Left ventricle myocardium inferior (tissue), 1 donor: ENCODE measurements around the gene UBL3. TPM values are rescaled to one million over a fixed set of nuclear protein-coding genes. Genes with fewer than 3 reads are reported as not detected.

Experiments used
- DNase-seq: peaks from one replicate; pipeline ENCODE4 v3.0.0-alpha.2; 2020
- H3K27ac ChIP-seq: fragments of 200-600 bp; replicated peaks from 2 replicates; pipeline ENCODE4 v1.8.0; 2021
- H3K27me3 ChIP-seq: fragments of 200-600 bp; 2 replicates; pipeline ENCODE4 v1.8.0; 2021; ENCODE audit warnings: low read depth
- H3K36me3 ChIP-seq: fragments of 200-600 bp; 2 replicates; pipeline ENCODE4 v1.8.0; 2021
- H3K4me1 ChIP-seq: fragments of 200-600 bp; 2 replicates; pipeline ENCODE4 v1.8.0; 2021
- H3K4me3 ChIP-seq: fragments of 200-600 bp; 2 replicates; pipeline ENCODE4 v1.8.0; 2021; ENCODE audit warnings: mild to moderate bottlenecking, moderate library complexity
- H3K9me3 ChIP-seq: fragments of 200-600 bp; replicated peaks from 2 replicates; pipeline ENCODE4 v1.8.0; 2021
- CTCF ChIP-seq: fragments of 200-600 bp; IDR thresholded peaks from 2 replicates; pipeline ENCODE4 v1.8.0; 2021; ENCODE audit warnings: antibody characterized with exemption, mild to moderate bottlenecking, borderline replicate concordance
- intact Hi-C: fragments of 100-400 bp; cut with micrococcal nuclease; formaldehyde crosslinking; loops from one replicate; pipeline ENCODE4 v1.11.0; 2022
- long read RNA-seq: library from polyadenylated mRNA; unstranded; transcript quantifications from one replicate; pipeline ENCODE4 v2.0.0, GENCODE V29; 2021
- total RNA-seq: library from RNA; stranded (reverse); fragmentation: NEBNext Ultra II Directional; extraction: Animal tissue kit (Norgen Biotek cat#: 25700); gene quantifications from one replicate; pipeline ENCODE4 v1.2.1, GENCODE V29; 2021
- donor health status: DM: no; HTN: yes; CAD: no; lungs with severe emphysema.

UBL3 gene
- total RNA-seq = 25.2 TPM
- long read RNA-seq, full-length matches to known transcripts = 86 of 90 reads
- long read RNA-seq, partial matches to known transcripts = 1 of 90 reads
- long read RNA-seq, other reads (novel, unspliced or antisense) = 3 of 90 reads

DNA sequence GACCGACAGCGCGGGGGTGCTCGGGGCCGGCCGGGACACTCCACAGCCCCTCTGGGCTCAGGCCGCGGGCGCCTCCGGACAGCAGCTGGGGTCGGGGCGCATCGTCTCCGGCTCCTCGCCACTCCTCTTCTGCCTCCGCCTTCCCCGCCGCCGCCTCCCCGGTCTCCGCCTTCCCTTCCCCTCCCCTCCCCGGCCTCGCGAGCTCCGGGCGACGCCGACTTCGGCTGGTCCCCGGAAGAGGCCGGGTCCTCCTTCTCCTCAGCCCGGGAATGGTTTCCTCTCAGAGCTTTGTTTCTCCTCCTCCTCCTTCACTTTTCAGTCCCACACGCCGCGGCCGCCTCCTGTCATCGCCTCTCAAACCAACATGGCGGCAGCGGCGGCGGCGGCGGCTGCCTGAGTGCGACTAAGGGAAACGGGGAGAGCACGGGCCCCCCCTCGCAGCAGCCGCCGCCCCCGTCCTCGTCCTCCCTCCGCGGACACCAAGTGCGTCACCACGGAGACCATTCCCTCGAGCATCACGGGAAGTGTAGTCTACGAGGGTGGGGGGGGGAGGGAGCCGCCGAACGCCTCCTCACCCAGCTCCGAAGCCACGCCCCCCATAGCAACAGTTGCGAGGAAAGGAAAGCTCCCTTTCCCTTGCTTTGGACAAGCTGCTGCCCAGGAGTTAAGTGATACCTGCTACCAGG lies at the start of gene UBL3:
TSS of gene UBL3 (minus strand) at position 405 of the 686 bp plus-strand sequence. CDS start 1,079 bp downstream, outside the sequence.
- peak within 1 kb of the TSS; percentile 83 for H3K4me3 ChIP-seq
- H3K36me3 ChIP-seq = no peaks in the 10 kb centered on the region
- H3K27me3 ChIP-seq = no peaks in the 10 kb centered on the region
- intact Hi-C loops = no loop called here
- H3K9me3 ChIP-seq = no peaks in the 10 kb centered on the region
- no peak for TF ChIP-seq CTCF
- H3K27ac ChIP-seq = peak within 1 kb of the TSS; percentile 98
- peaks cover 49% of the 10 kb centered on the region for H3K4me1 ChIP-seq
- peak; percentile 96 for DNase-seq

- Histone ChIP-seq H3K27ac (no peak overlapping the region), H3K4me1 (no peaks in the 10 kb centered on the region), H3K36me3 (no peaks in the 10 kb centered on the region), H3K4me3 (no peak overlapping the region), H3K9me3 (peaks cover 7% of the 10 kb centered on the region), H3K27me3 (peaks cover 6% of the 10 kb centered on the region)
- DNase-seq = no peak
- no peak for TF ChIP-seq CTCF
- intact Hi-C loops = no loop called here
Measured at GRCh38 chr13:29897102-29897501, 46.7 kb upstream of the UBL3 start.

DNA sequence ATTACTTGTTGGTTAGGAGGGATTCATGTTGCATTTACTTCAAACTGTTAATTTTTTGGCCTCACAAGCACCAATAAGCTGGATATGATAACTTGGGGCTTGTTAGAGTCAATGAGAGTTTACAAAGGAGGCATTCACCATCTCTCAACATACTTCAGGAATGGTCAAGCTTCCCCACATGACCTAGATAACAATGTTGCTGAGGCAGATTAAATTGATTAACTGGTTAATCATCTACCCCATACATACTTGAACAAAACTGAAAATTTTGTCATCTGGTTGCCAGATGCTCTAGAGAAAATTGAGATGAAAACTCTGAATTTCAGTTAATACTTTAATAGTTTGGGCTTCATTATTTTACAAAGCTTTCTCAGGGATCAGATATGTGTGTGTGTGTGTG lies 43.0 kb upstream of the UBL3 start:
- H3K36me3 ChIP-seq = no peaks in the 10 kb centered on the region
- no peaks in the 10 kb centered on the region for H3K9me3 ChIP-seq
- no peaks in the 10 kb centered on the region for H3K4me1 ChIP-seq
- no peak overlapping the region for H3K4me3 ChIP-seq
- H3K27ac ChIP-seq = no peak overlapping the region
- TF ChIP-seq CTCF = no peak
- H3K27me3 ChIP-seq = no peaks in the 10 kb centered on the region
- intact Hi-C loops = no loop called here
- no peak for DNase-seq

DNA sequence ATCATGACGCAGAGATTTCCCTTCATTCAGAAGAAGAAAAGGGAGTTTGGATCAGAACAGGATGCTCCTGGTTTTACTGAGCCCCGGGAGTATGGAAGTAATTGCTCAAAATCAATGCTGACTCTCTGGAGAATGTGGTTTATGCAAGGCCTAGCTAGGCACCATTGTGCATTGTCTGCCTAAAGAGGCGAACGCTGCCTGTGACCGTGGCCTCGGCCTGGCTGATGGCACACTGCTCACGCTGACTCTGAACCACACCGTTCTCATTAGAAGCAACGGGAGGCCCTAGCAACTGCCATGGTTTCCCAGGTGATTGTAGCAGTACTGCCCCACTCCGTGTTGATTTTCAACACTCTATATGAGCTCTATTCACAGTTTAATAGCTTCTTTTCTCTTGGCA lies 41.7 kb upstream of the UBL3 start:
- TF ChIP-seq CTCF = no peak
- Histone ChIP-seq H3K27ac (no peak overlapping the region), H3K36me3 (no peaks in the 10 kb centered on the region), H3K9me3 (no peaks in the 10 kb centered on the region), H3K27me3 (no peaks in the 10 kb centered on the region), H3K4me1 (no peaks in the 10 kb centered on the region), H3K4me3 (no peak overlapping the region)
- DNase-seq = no peak
- intact Hi-C loops = no loop called here

- Histone ChIP-seq H3K4me1 (peaks cover 5% of the 10 kb centered on the region), H3K27me3 (no peaks in the 10 kb centered on the region), H3K36me3 (no peaks in the 10 kb centered on the region), H3K4me3 (no peak overlapping the region), H3K9me3 (no peaks in the 10 kb centered on the region), H3K27ac (no peak overlapping the region)
- DNase-seq = no peak
- intact Hi-C loops = no loop called here
- no peak for TF ChIP-seq CTCF
Measured at GRCh38 chr13:29889111-29889510, 38.7 kb upstream of the UBL3 start.
